KOPT-K1 (cell line): ENCODE measurements around the gene NKAIN4.

Experiments
- H3K27ac ChIP-seq: fragments of 200-600 bp; sonication (generic); 2 replicates; pipeline ENCODE4 v1.5.1; 2016; ENCODE audit warnings: antibody characterized with exemption, mild to moderate bottlenecking, low read depth, low read length; ENCODE audit not compliant: poor library complexity, severe bottlenecking
- H3K36me3 ChIP-seq: fragments of 200-600 bp; sonication (generic); 2 replicates; pipeline ENCODE4 v1.5.1; 2017; ENCODE audit warnings: antibody characterized with exemption, mild to moderate bottlenecking, low read length, moderate library complexity; ENCODE audit not compliant: insufficient read depth
- H3K9me3 ChIP-seq: fragments of 200-600 bp; sonication (generic); 2 replicates; pipeline ENCODE4 v1.5.1; 2017; ENCODE audit warnings: antibody characterized with exemption, low read length, mild to moderate bottlenecking; ENCODE audit not compliant: insufficient read depth, poor library complexity, severe bottlenecking

Gene NKAIN4

GRCh38 chr20:63292292-63292701 lies 38.0 kb upstream of the NKAIN4 start:
- Histone ChIP-seq H3K27ac (no peak overlapping the region), H3K9me3 (no peaks in the 10 kb centered on the region)

GRCh38 chr20:63291811-63292210 lies 37.5 kb upstream of the NKAIN4 start:
- no peak overlapping the region for H3K27ac ChIP-seq
- no peaks in the 10 kb centered on the region for H3K9me3 ChIP-seq
- H3K36me3 ChIP-seq = peaks cover 38% of the 10 kb centered on the region

More at GRCh38 chr20:63292292-63292701, 38.0 kb upstream of the NKAIN4 start:
- peaks cover 33% of the 10 kb centered on the region for H3K36me3 ChIP-seq

GRCh38 chr20:63290677-63291472 lies 36.6 kb upstream of the NKAIN4 start:
- H3K36me3 ChIP-seq = peaks cover 46% of the 10 kb centered on the region
- H3K27ac ChIP-seq = no peak overlapping the region
- H3K9me3 ChIP-seq = no peaks in the 10 kb centered on the region

GRCh38 chr20:63290136-63290676 lies 35.9 kb upstream of the NKAIN4 start:
- H3K27ac ChIP-seq = no peak overlapping the region
- peaks cover 51% of the 10 kb centered on the region for H3K36me3 ChIP-seq
- no peaks in the 10 kb centered on the region for H3K9me3 ChIP-seq

- Histone ChIP-seq H3K36me3 (peaks cover 51% of the 10 kb centered on the region), H3K9me3 (no peaks in the 10 kb centered on the region), H3K27ac (no peak overlapping the region)
These were observed 35.3 kb upstream of the NKAIN4 start for GRCh38 chr20:63289311-63290135.

- Histone ChIP-seq H3K9me3 (no peaks in the 10 kb centered on the region), H3K36me3 (peaks cover 51% of the 10 kb centered on the region), H3K27ac (no peak overlapping the region)
These were observed 34.5 kb upstream of the NKAIN4 start for GRCh38 chr20:63288581-63289251.

GRCh38 chr20:63287697-63288580 lies 33.7 kb upstream of the NKAIN4 start:
- no peaks in the 10 kb centered on the region for H3K9me3 ChIP-seq
- H3K36me3 ChIP-seq = peaks cover 56% of the 10 kb centered on the region
- H3K27ac ChIP-seq = no peak overlapping the region

GRCh38 chr20:63286781-63287696 lies 32.8 kb upstream of the NKAIN4 start:
- Histone ChIP-seq H3K36me3 (peaks cover 63% of the 10 kb centered on the region), H3K9me3 (no peaks in the 10 kb centered on the region), H3K27ac (no peak overlapping the region)

- peaks cover 74% of the 10 kb centered on the region for H3K36me3 ChIP-seq
- H3K9me3 ChIP-seq = no peaks in the 10 kb centered on the region
- peak overlapping the region; percentile 97 for H3K27ac ChIP-seq
These were observed 31.7 kb upstream of the NKAIN4 start for GRCh38 chr20:63285636-63286615.

GRCh38 chr20:63284981-63285524 lies 30.8 kb upstream of the NKAIN4 start:
- no peaks in the 10 kb centered on the region for H3K9me3 ChIP-seq
- H3K36me3 ChIP-seq = peaks cover 77% of the 10 kb centered on the region
- H3K27ac ChIP-seq = peak overlapping the region; percentile 97

- no peaks in the 10 kb centered on the region for H3K9me3 ChIP-seq
- H3K27ac ChIP-seq = peak overlapping the region; percentile 97
- H3K36me3 ChIP-seq = peaks cover 77% of the 10 kb centered on the region
These were observed 30.3 kb upstream of the NKAIN4 start for GRCh38 chr20:63284544-63284949.

- H3K9me3 ChIP-seq = no peaks in the 10 kb centered on the region
- peak overlapping the region; percentile 97 for H3K27ac ChIP-seq
- H3K36me3 ChIP-seq = peaks cover 77% of the 10 kb centered on the region
These were observed 29.8 kb upstream of the NKAIN4 start for GRCh38 chr20:63284083-63284440.
